OCI-LY1 (cell line): Measurements from ENCODE around the gene ZNF670.
"Not testable (repeated sequence)": the region's sequence is repeated elsewhere in the genome, so short reads cannot be mapped to it uniquely, and the experiment has no call there.

ENCODE experiments used
- EZH2 ChIP-seq: fragments of 200-600 bp; sonication (generic), shearing (Covaris generic); IDR thresholded peaks from 2 replicates; pipeline ENCODE4 v1.8.0; 2017; ENCODE audit warnings: borderline replicate concordance, mixed run types, mild to moderate bottlenecking, antibody characterized with exemption, low read length, moderate library complexity, mixed read lengths
- TF ChIP-seq, protein P1 (sequence below): fragments of 200-600 bp; sonication (generic), shearing (Covaris generic); IDR thresholded peaks from 2 replicates; pipeline ENCODE4 v1.5.1; 2017; ENCODE audit warnings: mild to moderate bottlenecking, antibody characterized with exemption, low read length, moderate library complexity, mixed read lengths

DNA sequence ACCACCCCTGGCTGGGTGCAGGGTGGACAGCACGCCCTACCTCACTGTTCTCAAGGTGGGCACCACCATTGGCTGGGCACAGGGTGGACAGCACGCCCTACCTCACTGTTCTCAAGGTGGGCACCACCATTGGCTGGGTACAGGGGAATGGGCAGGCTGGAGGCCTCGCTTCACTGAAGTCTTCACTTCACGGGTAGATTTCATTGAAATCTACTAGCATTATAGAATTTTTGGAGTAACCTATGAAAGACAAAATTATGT, 41.7 kb upstream of the ZNF670 start:
- TF ChIP-seq, protein P1, sequence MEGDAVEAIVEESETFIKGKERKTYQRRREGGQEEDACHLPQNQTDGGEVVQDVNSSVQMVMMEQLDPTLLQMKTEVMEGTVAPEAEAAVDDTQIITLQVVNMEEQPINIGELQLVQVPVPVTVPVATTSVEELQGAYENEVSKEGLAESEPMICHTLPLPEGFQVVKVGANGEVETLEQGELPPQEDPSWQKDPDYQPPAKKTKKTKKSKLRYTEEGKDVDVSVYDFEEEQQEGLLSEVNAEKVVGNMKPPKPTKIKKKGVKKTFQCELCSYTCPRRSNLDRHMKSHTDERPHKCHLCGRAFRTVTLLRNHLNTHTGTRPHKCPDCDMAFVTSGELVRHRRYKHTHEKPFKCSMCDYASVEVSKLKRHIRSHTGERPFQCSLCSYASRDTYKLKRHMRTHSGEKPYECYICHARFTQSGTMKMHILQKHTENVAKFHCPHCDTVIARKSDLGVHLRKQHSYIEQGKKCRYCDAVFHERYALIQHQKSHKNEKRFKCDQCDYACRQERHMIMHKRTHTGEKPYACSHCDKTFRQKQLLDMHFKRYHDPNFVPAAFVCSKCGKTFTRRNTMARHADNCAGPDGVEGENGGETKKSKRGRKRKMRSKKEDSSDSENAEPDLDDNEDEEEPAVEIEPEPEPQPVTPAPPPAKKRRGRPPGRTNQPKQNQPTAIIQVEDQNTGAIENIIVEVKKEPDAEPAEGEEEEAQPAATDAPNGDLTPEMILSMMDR: not testable (repeated sequence)
- TF ChIP-seq EZH2: not testable (repeated sequence)
